Measurements from ENCODE around the gene SMARCC2.
A peak's percentile ranks its signal among the peaks of the same experiment; 100 is the strongest.

Gene SMARCC2

GRCh38 chr12:56150563-56150962 lies 38.7 kb downstream of the SMARCC2 start:
- TF ChIP-seq JUND (IDR thresholded peaks at IDR 0.05; ENCODE audit: low read depth), result no peak
- no peak for DNase-seq (ENCODE audit: low read depth in 1 of 2, low spot score in 1 of 2)
- in situ Hi-C loops (cut with HindIII; ENCODE audit: low pct_unique_long_range_greater_than_20kb, low sequenced_read_pairs), result no loop called here

- no peak for TF ChIP-seq JUND (IDR thresholded peaks at IDR 0.05; ENCODE audit: low read depth)
- in situ Hi-C loops (cut with HindIII; ENCODE audit: low pct_unique_long_range_greater_than_20kb, low sequenced_read_pairs), result no loop called here
- DNase-seq (ENCODE audit: low read depth in 1 of 2, low spot score in 1 of 2), result no peak
Observed at GRCh38 chr12:56146492-56147460, 42.5 kb downstream of the SMARCC2 start.

- TF ChIP-seq JUND (IDR thresholded peaks at IDR 0.05; ENCODE audit: low read depth), result no peak
- in situ Hi-C loops (cut with HindIII; ENCODE audit: low pct_unique_long_range_greater_than_20kb, low sequenced_read_pairs), result no loop called here
- no peak for DNase-seq (ENCODE audit: low read depth in 1 of 2, low spot score in 1 of 2)
Observed at GRCh38 chr12:56145217-56145616, 44.1 kb downstream of the SMARCC2 start.

- no peak for TF ChIP-seq JUND (IDR thresholded peaks at IDR 0.05; ENCODE audit: low read depth)
- in situ Hi-C loops (cut with HindIII; ENCODE audit: low pct_unique_long_range_greater_than_20kb, low sequenced_read_pairs), result no loop called here
- DNase-seq (ENCODE audit: low read depth in 1 of 2, low spot score in 1 of 2), result no peak
Observed at GRCh38 chr12:56143870-56144269, 45.4 kb downstream of the SMARCC2 start.

GRCh38 chr12:56143217-56143616 lies 46.1 kb downstream of the SMARCC2 start:
- in situ Hi-C loops (cut with HindIII; ENCODE audit: low pct_unique_long_range_greater_than_20kb, low sequenced_read_pairs), result no loop called here
- no peak for DNase-seq (ENCODE audit: low read depth in 1 of 2, low spot score in 1 of 2)
- no peak for TF ChIP-seq JUND (IDR thresholded peaks at IDR 0.05; ENCODE audit: low read depth)

GRCh38 chr12:56141946-56142784 lies 47.1 kb downstream of the SMARCC2 start:
- TF ChIP-seq JUND (IDR thresholded peaks at IDR 0.05; ENCODE audit: low read depth), result no peak
- no peak for DNase-seq (ENCODE audit: low read depth in 1 of 2, low spot score in 1 of 2)
- in situ Hi-C loops (cut with HindIII; ENCODE audit: low pct_unique_long_range_greater_than_20kb, low sequenced_read_pairs), result no loop called here

- no peak for TF ChIP-seq JUND (IDR thresholded peaks at IDR 0.05; ENCODE audit: low read depth)
- in situ Hi-C loops (cut with HindIII; ENCODE audit: low pct_unique_long_range_greater_than_20kb, low sequenced_read_pairs), result no loop called here
Observed at GRCh38 chr12:56137853-56138571, 51.3 kb downstream of the SMARCC2 start.

GRCh38 chr12:56134897-56135296 lies 54.4 kb downstream of the SMARCC2 start:
- no peak for TF ChIP-seq JUND (IDR thresholded peaks at IDR 0.05; ENCODE audit: low read depth)
- no peak for DNase-seq (ENCODE audit: low read depth in 1 of 2, low spot score in 1 of 2)
- in situ Hi-C loops (cut with HindIII; ENCODE audit: low pct_unique_long_range_greater_than_20kb, low sequenced_read_pairs), result no loop called here

More at GRCh38 chr12:56137853-56138571, 51.3 kb downstream of the SMARCC2 start:
- no peak for DNase-seq (ENCODE audit: low read depth in 1 of 2, low spot score in 1 of 2)

- in situ Hi-C loops (cut with HindIII; ENCODE audit: low pct_unique_long_range_greater_than_20kb, low sequenced_read_pairs), result no loop called here
- DNase-seq (ENCODE audit: low read depth in 1 of 2, low spot score in 1 of 2), result peak in 1 of 2 experiments; percentile 28
- TF ChIP-seq JUND (IDR thresholded peaks at IDR 0.05; ENCODE audit: low read depth), result no peak
Observed at GRCh38 chr12:56130876-56131275, 58.4 kb downstream of the SMARCC2 start.

- in situ Hi-C loops (cut with HindIII; ENCODE audit: low pct_unique_long_range_greater_than_20kb, low sequenced_read_pairs), result no loop called here
- DNase-seq (ENCODE audit: low read depth in 1 of 2, low spot score in 1 of 2), result no peak
- no peak for TF ChIP-seq JUND (IDR thresholded peaks at IDR 0.05; ENCODE audit: low read depth)
Observed at GRCh38 chr12:56129942-56130495, 59.3 kb downstream of the SMARCC2 start.

GRCh38 chr12:56129206-56129941 lies 59.9 kb downstream of the SMARCC2 start:
- peak in 1 of 2 experiments; percentile 42 for DNase-seq (ENCODE audit: low read depth in 1 of 2, low spot score in 1 of 2)
- no peak for TF ChIP-seq JUND (IDR thresholded peaks at IDR 0.05; ENCODE audit: low read depth)
- in situ Hi-C loops (cut with HindIII; ENCODE audit: low pct_unique_long_range_greater_than_20kb, low sequenced_read_pairs), result no loop called here
